SK-N-SH treated with all-trans-retinoic acid at 6 μM for 48 hours (cell line): ENCODE data around the gene SCN9A.

ENCODE experiments used
- ARNTL ChIP-seq: fragments of 450-650 bp; formaldehyde crosslinking; IDR thresholded peaks from 2 replicates; pipeline ENCODE4 v1.5.0; 2020; ENCODE audit warnings: low read depth, mild to moderate bottlenecking, moderate library complexity, borderline replicate concordance
- ESRRG ChIP-seq: fragments of 250-450 bp; sonication (Bioruptor Pico); IDR thresholded peaks from 2 replicates; pipeline ENCODE4 v1.6.1; 2021; ENCODE audit warnings: mild to moderate bottlenecking
- ISL1 ChIP-seq: fragments of 250-450 bp; sonication (Bioruptor Pico); IDR thresholded peaks from 2 replicates; pipeline ENCODE4 v2.1.2; 2022; ENCODE audit warnings: mild to moderate bottlenecking, moderate library complexity
- PATZ1 ChIP-seq: fragments of 250-450 bp; sonication (Bioruptor Pico); IDR thresholded peaks from 2 replicates; pipeline ENCODE4 v1.8.0; 2020; ENCODE audit warnings: mild to moderate bottlenecking, moderate library complexity, borderline replicate concordance
- RARB ChIP-seq: fragments of 250-450 bp; sonication (Bioruptor Pico); IDR thresholded peaks from 2 replicates; pipeline ENCODE4 v1.8.0; 2021; ENCODE audit warnings: mild to moderate bottlenecking, moderate library complexity
- ZNF8 ChIP-seq: fragments of 450-650 bp; formaldehyde crosslinking; IDR thresholded peaks from 2 replicates; pipeline ENCODE4 v1.5.0; 2020; ENCODE audit warnings: mild to moderate bottlenecking, moderate library complexity

- TF ChIP-seq ESRRG (CRISPR knock-in tag) (no peak), ZNF8 (CRISPR knock-in tag) (no peak), ISL1 (CRISPR knock-in tag) (no peak), PATZ1 (no peak), RARB (CRISPR knock-in tag) (no peak), ARNTL (CRISPR knock-in tag) (no peak)
Measured at GRCh38 chr2:166171216-166171615, 204.5 kb downstream of the SCN9A start.
